Left ventricle myocardium inferior (tissue), 1 donor: ENCODE data around the gene PIM3. TPM values are rescaled to one million over a fixed set of nuclear protein-coding genes. Genes with fewer than 3 reads are reported as not detected.

Source experiments
- DNase-seq: peaks from one replicate; pipeline ENCODE4 v3.0.0-alpha.2; 2020
- H3K27ac ChIP-seq: fragments of 200-600 bp; replicated peaks from 2 replicates; pipeline ENCODE4 v1.8.0; 2021
- H3K27me3 ChIP-seq: fragments of 200-600 bp; 2 replicates; pipeline ENCODE4 v1.8.0; 2021; ENCODE audit warnings: low read depth
- H3K36me3 ChIP-seq: fragments of 200-600 bp; 2 replicates; pipeline ENCODE4 v1.8.0; 2021
- H3K4me1 ChIP-seq: fragments of 200-600 bp; 2 replicates; pipeline ENCODE4 v1.8.0; 2021
- H3K4me3 ChIP-seq: fragments of 200-600 bp; 2 replicates; pipeline ENCODE4 v1.8.0; 2021; ENCODE audit warnings: mild to moderate bottlenecking, moderate library complexity
- H3K9me3 ChIP-seq: fragments of 200-600 bp; replicated peaks from 2 replicates; pipeline ENCODE4 v1.8.0; 2021
- intact Hi-C: fragments of 100-400 bp; cut with micrococcal nuclease; formaldehyde crosslinking; loops from one replicate; pipeline ENCODE4 v1.11.0; 2022
- total RNA-seq: library from RNA; stranded (reverse); fragmentation: NEBNext Ultra II Directional; extraction: Animal tissue kit (Norgen Biotek cat#: 25700); gene quantifications from one replicate; pipeline ENCODE4 v1.2.1, GENCODE V29; 2021
- TF ChIP-seq, protein P1 (sequence below): fragments of 200-600 bp; IDR thresholded peaks from 2 replicates; pipeline ENCODE4 v1.8.0; 2021; ENCODE audit warnings: antibody characterized with exemption, mild to moderate bottlenecking, borderline replicate concordance
- donor health status: DM: no; HTN: yes; CAD: no; lungs with severe emphysema.

Gene PIM3
- total RNA-seq, 1 donor from 2014 or later, result 57.1 TPM

- Histone ChIP-seq H3K27me3 (no peaks in the 10 kb centered on the region), H3K9me3 (no peaks in the 10 kb centered on the region), H3K4me1 (peaks cover 27% of the 10 kb centered on the region), H3K4me3 (no peak overlapping the region), H3K36me3 (peaks cover 49% of the 10 kb centered on the region), H3K27ac (no peak overlapping the region)
- TF ChIP-seq, protein P1, sequence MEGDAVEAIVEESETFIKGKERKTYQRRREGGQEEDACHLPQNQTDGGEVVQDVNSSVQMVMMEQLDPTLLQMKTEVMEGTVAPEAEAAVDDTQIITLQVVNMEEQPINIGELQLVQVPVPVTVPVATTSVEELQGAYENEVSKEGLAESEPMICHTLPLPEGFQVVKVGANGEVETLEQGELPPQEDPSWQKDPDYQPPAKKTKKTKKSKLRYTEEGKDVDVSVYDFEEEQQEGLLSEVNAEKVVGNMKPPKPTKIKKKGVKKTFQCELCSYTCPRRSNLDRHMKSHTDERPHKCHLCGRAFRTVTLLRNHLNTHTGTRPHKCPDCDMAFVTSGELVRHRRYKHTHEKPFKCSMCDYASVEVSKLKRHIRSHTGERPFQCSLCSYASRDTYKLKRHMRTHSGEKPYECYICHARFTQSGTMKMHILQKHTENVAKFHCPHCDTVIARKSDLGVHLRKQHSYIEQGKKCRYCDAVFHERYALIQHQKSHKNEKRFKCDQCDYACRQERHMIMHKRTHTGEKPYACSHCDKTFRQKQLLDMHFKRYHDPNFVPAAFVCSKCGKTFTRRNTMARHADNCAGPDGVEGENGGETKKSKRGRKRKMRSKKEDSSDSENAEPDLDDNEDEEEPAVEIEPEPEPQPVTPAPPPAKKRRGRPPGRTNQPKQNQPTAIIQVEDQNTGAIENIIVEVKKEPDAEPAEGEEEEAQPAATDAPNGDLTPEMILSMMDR, result no peak
- intact Hi-C loops, result loop anchor here (10.0 kb wide), 2 partner anchors 73 to 113 kb away; no protein-coding TSS in a partner anchor
- no peak for DNase-seq
Observed at GRCh38 chr22:49921508-49922278, 38.9 kb upstream of the PIM3 start.

DNA sequence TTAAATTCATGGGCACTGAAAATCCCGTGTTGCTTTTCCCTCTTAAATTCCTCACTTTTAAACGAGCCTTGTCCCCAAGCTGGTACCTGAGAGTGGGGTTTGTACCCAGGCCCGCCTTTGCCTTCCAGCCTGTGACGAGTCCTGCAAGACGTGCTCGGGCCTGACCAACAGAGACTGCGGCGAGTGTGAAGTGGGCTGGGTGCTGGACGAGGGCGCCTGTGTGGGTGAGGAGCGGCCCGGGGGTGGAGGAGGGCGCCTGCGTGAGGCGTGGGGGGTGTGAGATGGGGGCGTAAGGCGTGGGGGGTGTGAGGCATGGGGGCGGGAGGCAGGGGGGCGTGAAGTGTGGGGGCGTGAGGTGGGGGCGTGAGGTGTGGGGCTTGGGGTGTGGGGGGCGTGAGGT is 38.1 kb upstream of the PIM3 start:
- Histone ChIP-seq H3K27me3 (no peaks in the 10 kb centered on the region), H3K27ac (no peak overlapping the region), H3K36me3 (peaks cover 49% of the 10 kb centered on the region), H3K4me3 (no peak overlapping the region), H3K4me1 (peaks cover 19% of the 10 kb centered on the region), H3K9me3 (no peaks in the 10 kb centered on the region)
- TF ChIP-seq, protein P1, result no peak
- DNase-seq, result no peak
- intact Hi-C loops, result loop anchor here (10.0 kb wide), 2 partner anchors 72 to 112 kb away; no protein-coding TSS in a partner anchor

GRCh38 chr22:49922926-49923325 is 37.6 kb upstream of the PIM3 start:
- Histone ChIP-seq H3K4me1 (peaks cover 14% of the 10 kb centered on the region), H3K36me3 (peaks cover 49% of the 10 kb centered on the region), H3K27ac (no peak overlapping the region), H3K9me3 (no peaks in the 10 kb centered on the region), H3K27me3 (no peaks in the 10 kb centered on the region), H3K4me3 (no peak overlapping the region)
- intact Hi-C loops, result loop anchor here (10.0 kb wide), 2 partner anchors 72 to 112 kb away; no protein-coding TSS in a partner anchor
- DNase-seq, result no peak
- TF ChIP-seq, protein P1, result no peak

- TF ChIP-seq, protein P1, result no peak
- H3K36me3 ChIP-seq, result peaks cover 49% of the 10 kb centered on the region
- intact Hi-C loops, result loop anchor here (10.0 kb wide), 2 partner anchors 71 to 111 kb away; no protein-coding TSS in a partner anchor
- DNase-seq, result no peak
- peaks cover under 1% of the 10 kb centered on the region for H3K27me3 ChIP-seq
- no peak overlapping the region for H3K4me3 ChIP-seq
- no peak overlapping the region for H3K27ac ChIP-seq
- no peaks in the 10 kb centered on the region for H3K9me3 ChIP-seq
- peaks cover 13% of the 10 kb centered on the region for H3K4me1 ChIP-seq
Observed at GRCh38 chr22:49923445-49923844, 37.1 kb upstream of the PIM3 start.

DNA sequence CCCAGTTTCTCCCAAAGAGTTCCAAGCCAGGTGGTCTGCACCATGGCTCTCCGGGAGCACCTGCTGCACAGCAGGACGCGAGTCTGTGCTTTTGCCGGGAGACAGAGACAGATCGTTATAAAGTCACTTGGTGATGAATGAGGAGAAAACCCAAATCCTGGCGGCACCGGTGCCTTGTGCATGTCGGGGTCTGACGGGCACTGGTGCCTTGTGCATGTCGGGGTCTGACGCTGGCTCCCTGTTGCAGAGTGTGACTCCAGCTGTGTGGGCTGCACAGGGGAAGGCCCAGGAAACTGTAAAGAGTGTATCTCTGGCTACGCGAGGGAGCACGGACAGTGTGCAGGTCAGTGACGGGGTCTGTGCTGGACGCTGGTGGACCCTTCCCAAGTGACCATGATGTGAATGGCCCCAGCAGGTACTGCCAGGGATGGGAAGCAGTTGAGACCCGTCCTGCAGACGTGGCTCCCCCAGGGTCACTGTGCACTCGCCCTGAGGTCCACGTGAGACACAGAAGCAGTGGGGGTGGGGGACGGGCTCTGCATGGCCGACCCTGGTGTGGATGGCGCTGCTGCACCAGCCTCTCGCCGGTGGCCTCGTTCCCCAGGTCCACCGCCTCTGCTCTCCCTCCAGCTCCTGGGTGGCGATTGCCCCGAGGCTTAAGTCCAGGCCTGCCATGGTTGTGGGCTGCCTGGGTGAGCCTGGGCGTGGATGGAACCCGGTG is 36.3 kb upstream of the PIM3 start:
- TF ChIP-seq, protein P1, result no peak
- peaks cover 9% of the 10 kb centered on the region for H3K27me3 ChIP-seq
- no peak overlapping the region for H3K27ac ChIP-seq
- H3K4me3 ChIP-seq, result no peak overlapping the region
- H3K9me3 ChIP-seq, result no peaks in the 10 kb centered on the region
- peaks cover 11% of the 10 kb centered on the region for H3K4me1 ChIP-seq
- H3K36me3 ChIP-seq, result peaks cover 49% of the 10 kb centered on the region
- DNase-seq, result no peak
- intact Hi-C loops, result loop anchor here (10.0 kb wide), 2 partner anchors 71 to 111 kb away; no protein-coding TSS in a partner anchor
